NCI-H1417 treated with DMSO at 0.1 percent for 48 hours (cell line): ENCODE data around the gene UNC5CL.
A peak's percentile ranks its signal among the peaks of the same experiment; 100 is the strongest.

Experiments
- DNase-seq: peaks from one replicate; lab custom pipeline; 2025; lab: John Stamatoyannopoulos, UW

Gene UNC5CL, protein sequence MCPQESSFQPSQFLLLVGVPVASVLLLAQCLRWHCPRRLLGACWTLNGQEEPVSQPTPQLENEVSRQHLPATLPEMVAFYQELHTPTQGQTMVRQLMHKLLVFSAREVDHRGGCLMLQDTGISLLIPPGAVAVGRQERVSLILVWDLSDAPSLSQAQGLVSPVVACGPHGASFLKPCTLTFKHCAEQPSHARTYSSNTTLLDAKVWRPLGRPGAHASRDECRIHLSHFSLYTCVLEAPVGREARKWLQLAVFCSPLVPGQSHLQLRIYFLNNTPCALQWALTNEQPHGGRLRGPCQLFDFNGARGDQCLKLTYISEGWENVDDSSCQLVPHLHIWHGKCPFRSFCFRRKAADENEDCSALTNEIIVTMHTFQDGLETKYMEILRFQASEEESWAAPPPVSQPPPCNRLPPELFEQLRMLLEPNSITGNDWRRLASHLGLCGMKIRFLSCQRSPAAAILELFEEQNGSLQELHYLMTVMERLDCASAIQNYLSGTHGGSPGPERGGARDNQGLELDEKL

DNA sequence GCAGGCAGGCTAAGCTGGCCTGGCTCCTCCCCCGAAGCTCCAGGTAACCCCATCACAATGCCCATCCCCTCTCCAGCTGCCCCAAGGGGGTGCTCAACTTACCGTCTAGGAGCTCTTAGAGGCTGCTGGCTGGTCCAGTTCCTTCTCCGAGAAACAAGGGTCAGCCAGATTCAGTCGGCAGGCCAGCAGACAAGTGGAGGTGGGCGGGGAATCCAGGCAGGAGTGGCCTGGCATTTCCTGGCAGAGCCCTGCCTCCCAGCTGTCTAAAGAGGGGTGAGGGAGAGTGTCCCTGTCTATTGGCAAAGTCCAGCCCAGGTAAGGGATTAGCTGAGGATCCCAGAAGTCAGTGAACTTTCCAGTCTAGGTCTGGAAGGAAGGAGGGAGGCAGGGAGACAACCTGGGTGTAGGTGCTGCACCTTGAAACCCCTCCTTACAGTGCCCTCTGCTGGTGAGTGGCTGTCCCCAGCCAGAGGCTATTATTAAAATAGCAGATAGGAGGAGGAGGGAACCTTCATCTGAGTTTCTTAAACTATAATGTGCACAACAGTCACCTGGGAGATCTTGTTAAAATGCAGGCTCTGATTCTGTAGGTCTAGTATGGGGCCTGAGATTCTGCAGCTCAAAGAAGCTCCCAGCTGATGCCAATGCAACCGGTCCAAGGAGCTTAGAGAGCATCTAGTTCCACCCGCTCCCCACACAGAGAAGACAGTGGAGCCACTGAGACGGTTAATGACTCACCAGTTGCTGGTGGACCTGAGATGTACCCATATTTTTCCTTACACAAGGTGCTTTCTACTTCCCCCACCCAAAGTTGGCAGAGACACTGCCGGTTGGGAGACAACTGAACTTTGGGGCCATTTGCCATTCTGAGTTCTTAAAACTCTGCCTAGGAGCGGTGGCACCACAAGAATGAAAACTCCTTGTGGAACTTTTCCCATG, at the start of gene UNC5CL:
TSS of gene UNC5CL (minus strand) at position 162 of the 939 bp plus-strand sequence. CDS start 4,147 bp downstream, outside the sequence.
- no peak for DNase-seq

DNA sequence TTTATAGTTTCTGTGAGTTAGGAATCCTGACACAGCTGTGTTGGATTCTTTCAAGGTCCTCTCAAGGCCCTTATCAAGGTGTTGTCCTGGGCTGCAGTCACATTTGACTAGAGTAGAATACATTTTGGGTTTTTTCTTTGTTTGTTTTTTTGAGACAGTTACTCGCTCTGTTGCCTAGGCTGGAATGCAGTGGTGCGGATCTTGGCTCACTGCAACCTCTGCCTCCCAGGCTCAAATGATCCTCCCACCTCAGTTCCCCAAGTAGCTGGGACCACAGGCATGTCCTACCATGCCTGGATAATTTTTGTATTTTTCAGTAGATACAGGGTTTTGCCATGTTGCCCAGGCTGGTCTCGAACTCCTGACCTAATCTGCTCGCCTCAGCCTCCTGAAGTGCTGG, 49.4 kb upstream of the UNC5CL start:
- no peak for DNase-seq

DNA sequence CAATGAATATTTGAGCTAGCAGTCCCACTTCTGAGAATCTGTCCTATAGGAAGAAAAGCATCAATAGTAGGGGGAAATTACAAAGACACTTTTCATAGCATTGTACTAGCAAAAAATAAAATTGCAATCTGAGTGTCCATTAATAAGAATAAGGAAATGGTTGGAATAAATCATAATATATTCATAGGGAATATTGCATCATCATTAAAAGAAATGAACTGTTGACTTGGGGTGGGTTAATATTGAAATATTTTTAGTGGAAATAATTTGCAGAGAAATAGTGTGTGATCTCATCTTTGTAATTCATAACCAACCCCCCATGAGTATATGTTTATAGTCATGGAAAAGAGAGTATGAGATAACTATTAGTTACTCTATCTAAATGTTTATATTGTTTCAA, 46.2 kb upstream of the UNC5CL start:
- no peak for DNase-seq

DNA sequence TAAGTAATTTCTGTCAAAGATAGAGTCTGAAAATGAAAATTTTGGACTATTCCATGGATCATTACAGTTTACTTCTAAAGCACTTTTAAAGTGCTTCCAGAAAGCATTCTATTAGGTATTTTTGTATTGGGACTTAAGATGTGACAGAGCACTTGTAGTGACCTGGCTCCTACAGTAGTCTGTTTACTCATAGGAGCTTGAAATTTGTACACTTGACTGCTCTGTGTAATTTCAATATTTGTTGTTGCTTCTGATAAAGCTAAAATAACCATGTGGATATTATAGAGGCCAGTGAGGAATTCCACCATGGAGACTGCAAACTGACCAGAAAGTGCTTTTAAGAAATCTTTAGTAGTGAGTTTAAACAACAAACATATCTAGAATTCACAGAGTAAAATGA, 44.1 kb upstream of the UNC5CL start:
- DNase-seq = no peak

DNA sequence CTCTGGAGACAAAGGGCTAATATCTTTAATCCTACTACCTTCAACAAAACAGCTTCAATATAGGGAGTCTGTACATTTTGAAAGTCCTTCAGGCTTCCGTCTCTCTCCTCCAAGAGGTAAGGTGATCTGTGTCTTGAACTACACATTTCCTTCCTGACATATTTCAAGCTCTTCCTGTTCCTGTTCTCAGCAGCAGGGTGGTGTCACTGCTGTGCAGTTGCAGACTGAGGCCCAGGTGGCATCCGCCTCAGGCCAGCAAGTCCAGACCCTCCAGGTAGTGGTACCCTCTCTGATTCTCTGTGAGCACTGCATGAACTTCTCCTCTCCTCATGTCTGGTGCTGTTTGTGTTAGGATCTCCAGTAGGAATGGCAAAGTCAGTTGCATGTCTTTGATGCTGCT, 41.6 kb upstream of the UNC5CL start:
- DNase-seq = no peak

DNA sequence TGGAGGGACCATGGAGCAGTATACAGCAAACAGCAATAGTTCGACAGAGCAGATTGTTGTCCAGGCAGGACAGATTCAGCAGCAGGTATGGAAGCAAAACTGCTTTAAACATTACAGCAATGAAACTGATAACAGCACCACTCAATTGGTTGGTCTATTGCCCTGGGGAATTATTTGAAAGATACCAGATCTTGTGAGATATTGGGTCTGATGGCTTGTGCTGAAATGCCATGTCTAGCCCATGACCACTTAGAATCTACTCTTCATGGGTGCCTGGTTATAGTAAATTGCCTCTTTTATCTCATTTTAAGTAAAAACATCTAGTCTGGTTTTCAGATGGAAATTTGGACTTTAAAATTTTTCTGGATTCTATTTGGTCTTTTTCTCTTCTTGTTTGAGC, 40.1 kb upstream of the UNC5CL start:
- DNase-seq = no peak

DNA sequence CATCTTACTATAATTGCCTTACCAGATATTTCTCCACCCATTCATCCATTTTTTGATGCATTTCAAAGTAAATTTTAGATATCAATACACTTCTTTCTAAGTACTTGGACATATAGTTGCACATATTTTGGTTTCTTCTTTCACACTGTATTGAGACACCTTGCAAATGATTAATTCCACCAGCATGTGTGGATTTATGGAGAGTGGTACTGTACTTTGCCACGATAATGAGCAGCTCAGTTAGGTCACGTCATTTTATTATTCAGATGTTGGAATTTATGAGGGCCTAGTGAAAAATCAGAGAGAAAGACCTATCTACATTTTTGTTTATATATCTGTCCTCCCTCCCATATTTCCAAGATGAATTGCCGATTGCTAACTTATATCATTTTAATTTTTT, 39.1 kb upstream of the UNC5CL start:
- no peak for DNase-seq

DNA sequence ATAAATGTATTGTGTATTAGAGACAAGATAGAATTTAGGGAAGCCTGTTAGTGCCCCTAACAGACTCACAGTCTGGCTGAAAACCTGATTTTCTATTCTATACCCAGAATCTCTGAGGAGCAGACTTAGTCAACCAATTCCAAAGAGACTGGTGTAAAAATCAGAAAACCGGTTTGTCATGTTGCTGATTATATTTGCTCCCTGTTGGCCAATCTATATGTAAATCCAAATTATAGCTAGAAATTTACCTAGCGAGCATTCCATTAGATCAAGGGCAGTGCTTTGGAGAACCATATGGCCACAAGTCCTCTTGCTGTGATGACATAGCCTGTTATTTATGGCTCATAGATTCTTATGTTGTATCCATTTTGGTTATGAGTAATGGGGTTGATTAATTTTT, 38.5 kb upstream of the UNC5CL start:
- DNase-seq = no peak

DNA sequence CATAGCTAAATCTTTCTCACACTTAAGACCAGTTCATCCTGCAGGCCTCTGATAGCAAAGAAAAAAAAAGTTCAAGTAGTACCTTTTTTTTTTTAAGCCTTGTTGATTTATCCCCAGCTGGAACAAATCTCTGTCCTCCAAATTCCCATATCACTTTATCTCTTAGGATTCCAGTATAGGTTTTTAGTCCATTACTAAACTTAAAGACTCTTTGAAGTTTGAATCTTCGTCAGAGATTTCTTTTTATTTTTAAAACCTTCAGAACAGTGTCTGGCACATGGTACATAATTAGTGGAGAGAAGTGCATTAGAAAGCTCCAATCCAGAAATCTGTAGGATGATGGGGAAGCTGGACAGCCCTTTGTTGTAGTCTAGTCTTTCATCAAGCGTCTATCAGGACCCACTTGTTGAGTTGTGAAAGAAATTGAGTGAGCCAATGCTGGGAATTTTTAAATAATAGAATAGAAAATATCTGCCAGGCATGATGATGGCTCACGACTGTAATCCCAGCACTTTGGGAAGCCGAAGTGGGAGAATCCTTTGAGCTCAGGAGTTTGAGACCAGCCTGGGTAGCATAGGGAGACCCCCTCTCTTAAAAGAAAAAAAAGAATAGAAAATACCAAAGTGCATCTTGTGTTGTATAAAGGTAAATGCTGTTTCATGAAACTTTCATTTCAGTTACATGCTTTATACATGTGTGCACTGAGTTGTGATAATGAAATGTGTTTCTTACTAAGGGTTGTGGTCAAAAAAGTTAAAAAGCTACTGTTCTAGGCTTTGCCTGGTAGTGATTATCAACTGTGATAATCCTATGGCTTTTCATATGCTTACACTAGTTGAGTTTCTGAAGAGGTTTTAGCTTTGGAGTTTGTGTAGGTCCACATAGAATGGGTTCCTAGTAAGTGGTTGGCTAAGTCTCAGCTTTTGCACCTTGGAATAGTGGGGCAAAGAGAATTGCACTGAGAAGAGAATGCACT, 36.9 kb upstream of the UNC5CL start:
- no peak for DNase-seq

DNA sequence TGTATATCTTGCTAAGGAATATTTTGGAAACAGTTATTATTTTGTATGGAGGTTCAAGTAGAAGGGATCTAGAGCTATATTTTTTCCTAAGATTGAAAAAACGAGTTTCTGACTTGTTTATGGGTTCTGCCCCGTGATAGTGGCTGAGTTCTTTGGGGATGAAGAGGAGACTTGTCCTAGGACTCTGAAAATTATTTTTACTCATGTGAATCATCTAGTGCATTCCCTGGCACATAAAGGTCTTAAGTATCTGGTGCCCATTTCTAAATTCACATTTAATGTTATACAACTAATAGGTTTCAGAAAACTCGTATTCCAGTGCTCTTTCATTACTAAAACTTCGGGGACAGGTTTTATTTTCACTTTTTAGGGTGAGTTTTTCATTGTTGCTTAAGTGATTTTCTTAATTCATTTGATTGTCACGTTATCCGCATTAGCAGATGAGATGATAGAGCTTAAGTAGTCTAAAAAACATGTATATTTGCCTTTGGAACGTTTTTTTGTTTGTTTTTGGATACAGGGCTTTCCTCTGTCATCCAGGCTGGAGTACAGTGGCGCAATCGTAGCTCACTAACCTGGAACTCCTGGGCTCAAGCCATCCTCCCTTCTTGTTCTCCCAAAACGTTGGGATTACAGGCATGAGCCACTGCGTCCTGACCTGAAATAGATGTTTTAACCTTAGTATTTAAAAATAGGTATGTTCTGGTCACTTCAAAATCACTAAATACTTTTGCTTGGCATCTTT, 35.8 kb upstream of the UNC5CL start:
- no peak for DNase-seq

DNA sequence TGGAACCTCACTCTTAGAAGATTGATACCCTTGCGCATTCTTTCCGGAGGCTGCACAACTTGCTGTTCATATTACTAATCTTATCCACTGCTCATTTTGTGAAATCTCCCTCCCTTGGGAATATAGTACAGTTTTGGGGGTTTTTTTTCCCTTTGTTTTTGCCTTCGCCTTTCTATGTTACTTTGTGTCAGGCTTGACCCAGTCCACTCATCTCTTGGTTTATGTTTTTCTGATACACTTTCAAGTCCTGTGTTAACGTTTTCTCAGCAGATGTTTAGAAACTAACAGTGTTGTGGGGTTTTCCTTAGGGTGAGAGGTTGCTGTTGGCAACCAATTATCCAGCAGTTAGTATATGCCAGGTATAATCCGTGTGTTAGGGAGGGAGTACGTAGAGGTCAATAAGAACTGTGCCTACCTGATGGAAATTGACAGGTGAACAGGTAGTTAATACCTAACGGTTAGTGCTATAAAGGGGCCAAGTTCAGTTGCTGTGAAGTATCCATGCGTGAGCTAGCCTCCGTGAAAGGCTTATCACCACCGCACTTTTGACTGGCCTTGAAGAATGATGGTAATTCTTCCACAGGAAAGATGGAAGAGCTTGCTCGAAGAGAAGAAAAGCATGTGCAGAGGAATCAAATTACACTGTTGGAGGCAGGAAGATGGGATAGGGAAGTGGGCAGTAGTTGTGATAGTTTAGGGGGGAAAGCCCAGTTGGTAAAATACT, 35.1 kb upstream of the UNC5CL start:
- DNase-seq = no peak

DNA sequence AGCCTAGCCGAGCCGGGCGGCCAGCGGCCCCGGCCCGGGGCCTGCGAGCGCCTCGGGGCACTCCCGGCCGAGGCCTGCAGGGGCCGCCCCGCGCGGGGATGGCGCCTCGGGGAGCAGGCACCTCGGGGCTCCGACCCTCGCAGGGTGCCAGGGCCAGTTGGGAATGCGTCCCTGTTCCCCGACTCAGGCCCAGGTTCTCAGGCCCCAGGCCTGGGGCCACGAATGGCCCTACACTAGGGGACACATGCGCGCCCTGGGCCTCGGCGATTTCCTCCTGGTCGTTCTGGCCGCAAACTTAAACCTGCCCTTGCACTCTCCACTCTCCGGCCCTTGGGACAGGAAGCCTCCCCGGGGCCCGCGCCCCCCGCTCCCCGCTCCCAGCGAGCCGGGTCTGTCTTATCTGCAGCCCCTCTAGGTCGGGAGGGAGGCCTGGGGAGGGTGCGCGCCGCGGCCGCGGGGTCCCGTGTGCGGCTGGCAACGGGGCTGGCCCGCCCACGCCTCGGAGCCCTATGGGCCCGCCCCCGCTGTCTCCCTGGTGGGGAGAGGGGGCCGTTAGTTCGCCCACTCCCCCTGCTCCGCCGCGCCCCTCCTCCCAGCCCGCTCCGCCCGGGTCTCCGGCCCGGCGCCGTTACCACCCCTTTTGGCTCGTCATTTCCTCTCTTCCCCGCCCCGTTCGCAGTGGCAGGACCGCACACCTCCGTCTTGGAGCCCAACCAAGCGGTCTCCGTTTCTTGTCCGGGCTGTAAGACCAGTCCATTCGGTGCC, 34.4 kb upstream of the UNC5CL start:
- peak; percentile 42 for DNase-seq

DNA sequence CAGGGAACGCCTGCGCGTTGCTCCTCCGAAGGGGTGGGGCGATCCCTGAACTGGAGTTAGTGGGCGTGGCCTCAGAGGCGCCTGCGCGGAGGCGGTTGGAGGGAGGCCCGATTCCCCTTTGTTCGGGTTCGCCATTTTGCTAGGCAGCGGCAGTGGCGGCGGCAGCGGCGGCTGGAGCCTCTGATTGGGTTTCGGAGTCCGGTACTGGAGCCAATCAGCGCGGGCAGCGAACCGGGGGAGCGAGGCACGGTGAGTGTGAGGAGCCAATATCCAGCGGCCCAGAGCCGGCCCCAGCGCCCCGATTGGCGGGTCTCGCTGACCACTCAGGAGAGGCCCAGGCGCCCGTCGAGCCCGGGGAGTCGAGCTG, 33.8 kb upstream of the UNC5CL start, which contains the start of gene NFYA:
TSS of gene NFYA (plus strand) at position 139 of the 367 bp plus-strand sequence. CDS start 6,116 bp downstream, outside the sequence.
- DNase-seq = no peak

DNA sequence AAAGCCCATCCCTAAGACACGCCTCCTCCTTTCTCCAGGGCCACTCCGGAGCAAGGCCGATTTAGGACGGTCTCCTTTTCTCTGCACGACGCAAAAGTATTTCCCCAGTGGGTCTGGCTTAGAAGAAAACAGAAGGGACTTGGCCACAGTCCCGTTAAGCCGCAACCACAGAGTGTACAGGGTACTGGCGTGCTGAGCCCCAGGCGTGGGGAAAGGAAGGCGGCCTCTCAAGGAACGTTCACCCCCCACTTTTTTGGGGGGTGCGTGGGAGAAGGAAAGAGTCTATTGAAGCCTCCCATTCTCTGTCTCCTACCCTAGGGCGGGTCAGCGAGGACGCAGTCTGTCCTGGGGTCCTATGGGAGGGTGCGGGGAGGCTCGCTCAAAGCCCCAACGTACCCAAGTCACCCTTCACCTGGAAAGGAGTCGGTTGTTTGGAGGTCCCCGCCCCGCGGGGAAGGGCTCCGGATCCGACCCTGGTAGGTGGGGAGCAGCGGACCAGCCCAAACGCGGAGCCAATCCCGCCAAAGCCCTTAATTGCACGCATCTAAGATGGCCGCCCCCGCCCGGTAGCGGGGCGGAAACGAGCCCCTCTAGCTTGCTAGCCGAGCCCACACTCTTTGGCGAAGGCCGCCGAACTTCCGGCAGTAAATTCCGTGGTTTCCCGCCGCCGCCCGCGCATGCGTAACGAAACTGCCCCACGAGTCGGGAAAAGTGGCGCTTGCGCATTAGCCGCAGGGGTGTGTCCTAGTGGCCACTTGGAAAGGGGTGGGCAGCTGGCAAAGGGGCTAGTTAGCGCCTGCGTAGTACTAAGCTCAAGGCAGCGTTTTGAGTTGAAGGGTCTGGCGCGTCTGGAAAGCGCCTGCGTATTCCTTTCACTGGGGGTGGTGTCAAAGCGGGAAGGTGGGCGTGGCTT, 33.2 kb upstream of the UNC5CL start, which contains the start of gene OARD1:
TSS of gene OARD1 (minus strand) at position 434 of the 913 bp plus-strand sequence. CDS start 722 bp downstream, outside the sequence.
- peak; percentile 97 for DNase-seq

DNA sequence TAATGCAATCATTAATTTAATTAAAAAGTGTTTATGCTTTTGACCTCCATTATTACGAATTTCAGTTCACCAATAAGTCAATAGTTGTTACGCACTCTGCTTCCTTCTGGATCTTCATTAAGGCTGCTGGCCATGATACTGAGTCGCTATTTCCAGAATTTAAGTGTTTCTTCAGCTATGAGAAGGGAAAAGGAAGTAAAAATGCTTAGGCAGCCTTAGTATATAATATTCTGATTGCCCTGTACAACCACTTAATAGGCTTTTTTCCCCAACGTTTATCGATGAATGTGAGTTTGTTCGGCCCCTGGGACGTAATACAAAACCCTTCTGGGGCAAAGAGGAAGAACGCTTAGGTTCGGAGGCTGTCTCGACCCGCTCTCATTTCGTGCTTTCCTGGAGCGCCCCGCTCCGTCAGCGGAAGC, 32.5 kb upstream of the UNC5CL start:
- no peak for DNase-seq

DNA sequence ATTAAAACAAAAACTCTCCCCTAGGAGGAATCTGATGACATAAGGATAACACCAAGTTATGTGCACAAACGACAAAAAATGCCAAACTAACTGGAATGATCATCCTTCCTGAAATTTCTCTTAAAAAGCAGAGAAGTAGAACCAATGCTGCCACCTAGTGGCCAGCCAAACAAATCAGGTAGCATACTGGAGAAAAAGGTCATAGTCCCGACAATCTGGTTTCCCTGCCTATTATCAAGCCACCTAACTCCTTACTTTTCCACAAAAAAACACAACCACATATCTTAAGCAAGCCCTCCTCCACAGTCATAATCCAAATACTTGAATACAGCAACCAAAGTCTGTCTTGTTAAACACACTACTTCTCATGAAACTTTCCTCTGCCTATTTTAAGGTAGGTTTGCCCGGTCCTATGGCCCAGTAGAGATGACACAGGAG, 27.9 kb upstream of the UNC5CL start:
- no peak for DNase-seq

DNA sequence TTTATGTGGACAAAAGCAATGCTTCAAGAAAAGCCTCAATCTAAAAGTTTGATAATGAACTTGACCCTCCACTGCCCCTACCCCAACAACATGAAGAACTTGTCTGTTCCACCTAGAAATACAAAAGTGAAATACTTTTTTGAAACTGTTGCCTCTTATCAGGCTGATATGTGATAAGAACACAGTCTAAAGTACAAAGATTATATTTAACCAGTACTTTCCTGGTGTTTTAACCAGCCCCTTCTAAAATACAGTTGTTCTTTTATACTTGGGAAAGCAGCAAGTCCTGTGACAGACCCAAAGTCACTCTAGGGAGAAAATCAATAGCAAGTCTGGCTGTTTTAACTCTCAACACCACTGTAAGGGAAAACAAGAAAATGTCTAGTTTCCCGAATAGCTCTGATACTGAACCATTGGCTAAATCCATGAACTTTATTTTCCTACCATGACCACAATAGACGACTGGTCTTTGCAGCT, 26.6 kb upstream of the UNC5CL start:
- no peak for DNase-seq

DNA sequence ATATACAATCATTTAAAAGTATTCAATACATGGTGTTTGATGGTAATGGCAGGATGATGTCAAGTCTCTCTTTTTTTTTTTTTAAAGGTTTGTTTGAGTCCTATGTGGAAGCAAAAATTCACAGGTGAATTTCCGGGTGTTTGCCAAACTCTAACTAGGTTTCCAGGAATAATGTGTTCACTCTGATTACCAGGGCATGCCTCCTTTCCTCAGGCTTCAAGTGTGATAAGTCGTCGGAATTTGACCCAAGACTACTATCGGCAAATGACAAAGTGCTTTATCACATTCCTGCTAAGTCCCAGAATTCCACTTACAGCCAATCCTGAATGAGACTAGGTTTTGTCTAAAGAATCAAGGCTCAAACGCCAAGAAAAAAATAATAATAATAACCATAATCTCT, 25.8 kb upstream of the UNC5CL start:
- DNase-seq = no peak
